Measurements from ENCODE around the gene ZFAND2A.
"Not testable (repeated sequence)": the region's sequence is repeated elsewhere in the genome, so short reads cannot be mapped to it uniquely, and the experiment has no call there.

ZFAND2A gene

DNA sequence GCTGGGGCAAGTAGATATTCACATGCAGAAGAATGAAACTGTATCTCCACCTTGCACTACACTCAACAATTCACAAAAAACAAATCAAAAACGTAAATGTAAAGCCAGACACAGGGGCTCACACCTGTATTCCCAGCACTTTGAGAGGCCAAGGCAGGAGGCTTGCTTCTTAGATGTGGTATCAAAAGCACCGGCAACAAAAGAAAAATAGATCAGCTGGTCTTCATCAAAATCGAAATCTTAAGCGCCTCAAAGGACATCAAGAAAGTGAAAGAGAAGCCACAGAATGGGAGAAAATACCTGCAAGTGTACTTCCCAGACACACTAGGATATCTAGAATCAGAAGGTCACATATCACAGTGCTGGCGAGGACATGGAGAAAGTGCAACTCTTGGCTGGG is 40.8 kb downstream of the ZFAND2A start:
- Histone ChIP-seq H3K4me3 (ENCODE audit: low read depth, low read length) (no peak overlapping the region), H3K9me3 (ENCODE audit: control insufficient read depth, low read length) (no peaks in the 10 kb centered on the region), H3K79me2 (peaks cover 27% of the 10 kb centered on the region), H3K4me2 (ENCODE audit: low read length) (no peak overlapping the region), H3K36me3 (ENCODE audit: control insufficient read depth, insufficient read depth, low read length) (no peaks in the 10 kb centered on the region), H3K27ac (no peak overlapping the region), H3K27me3 (ENCODE audit: control insufficient read depth, insufficient read depth, low read length) (no peaks in the 10 kb centered on the region), H3K4me1 (no peaks in the 10 kb centered on the region), H3K9ac (no peak overlapping the region), H2AFZ (no peak overlapping the region)
- TF ChIP-seq, protein P1, sequence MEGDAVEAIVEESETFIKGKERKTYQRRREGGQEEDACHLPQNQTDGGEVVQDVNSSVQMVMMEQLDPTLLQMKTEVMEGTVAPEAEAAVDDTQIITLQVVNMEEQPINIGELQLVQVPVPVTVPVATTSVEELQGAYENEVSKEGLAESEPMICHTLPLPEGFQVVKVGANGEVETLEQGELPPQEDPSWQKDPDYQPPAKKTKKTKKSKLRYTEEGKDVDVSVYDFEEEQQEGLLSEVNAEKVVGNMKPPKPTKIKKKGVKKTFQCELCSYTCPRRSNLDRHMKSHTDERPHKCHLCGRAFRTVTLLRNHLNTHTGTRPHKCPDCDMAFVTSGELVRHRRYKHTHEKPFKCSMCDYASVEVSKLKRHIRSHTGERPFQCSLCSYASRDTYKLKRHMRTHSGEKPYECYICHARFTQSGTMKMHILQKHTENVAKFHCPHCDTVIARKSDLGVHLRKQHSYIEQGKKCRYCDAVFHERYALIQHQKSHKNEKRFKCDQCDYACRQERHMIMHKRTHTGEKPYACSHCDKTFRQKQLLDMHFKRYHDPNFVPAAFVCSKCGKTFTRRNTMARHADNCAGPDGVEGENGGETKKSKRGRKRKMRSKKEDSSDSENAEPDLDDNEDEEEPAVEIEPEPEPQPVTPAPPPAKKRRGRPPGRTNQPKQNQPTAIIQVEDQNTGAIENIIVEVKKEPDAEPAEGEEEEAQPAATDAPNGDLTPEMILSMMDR (IDR thresholded peaks at IDR 0.05), result no peak

DNA sequence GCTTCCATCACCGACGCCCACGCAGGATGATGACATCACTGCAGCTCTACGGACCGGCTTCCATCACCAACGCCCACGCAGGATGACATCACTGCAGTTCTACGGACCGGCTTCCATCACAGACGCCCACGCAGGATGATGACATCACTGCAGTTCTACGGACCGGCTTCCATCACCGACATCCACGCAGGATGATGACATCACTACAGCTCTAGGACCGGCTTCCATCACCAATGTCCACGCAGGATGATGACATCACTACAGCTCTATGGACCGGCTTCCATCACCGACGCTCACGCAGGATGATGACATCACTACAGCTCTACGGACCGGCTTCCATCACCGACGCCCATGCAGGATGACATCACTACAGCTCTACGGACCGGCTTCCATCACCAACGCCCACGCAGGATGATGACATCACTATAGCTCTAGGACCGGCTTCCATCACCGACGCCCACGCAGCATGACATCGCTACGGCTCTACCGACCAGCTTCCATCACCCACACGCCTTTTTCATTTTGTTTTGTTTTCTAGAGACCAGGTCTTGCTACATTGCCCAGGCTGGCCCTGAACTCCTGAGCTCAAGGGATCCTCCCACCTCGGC is 42.6 kb downstream of the ZFAND2A start:
- Histone ChIP-seq H3K4me3 (ENCODE audit: low read depth, low read length) (no peak overlapping the region), H3K9ac (no peak overlapping the region), H3K4me1 (no peaks in the 10 kb centered on the region), H3K9me3 (ENCODE audit: control insufficient read depth, low read length) (no peaks in the 10 kb centered on the region), H3K4me2 (ENCODE audit: low read length) (no peak overlapping the region), H2AFZ (no peak overlapping the region), H3K27me3 (ENCODE audit: control insufficient read depth, insufficient read depth, low read length) (no peaks in the 10 kb centered on the region), H3K27ac (no peak overlapping the region), H3K36me3 (ENCODE audit: control insufficient read depth, insufficient read depth, low read length) (no peaks in the 10 kb centered on the region), H3K79me2 (peaks cover 16% of the 10 kb centered on the region)
- TF ChIP-seq, protein P1 (IDR thresholded peaks at IDR 0.05), result no peak

DNA sequence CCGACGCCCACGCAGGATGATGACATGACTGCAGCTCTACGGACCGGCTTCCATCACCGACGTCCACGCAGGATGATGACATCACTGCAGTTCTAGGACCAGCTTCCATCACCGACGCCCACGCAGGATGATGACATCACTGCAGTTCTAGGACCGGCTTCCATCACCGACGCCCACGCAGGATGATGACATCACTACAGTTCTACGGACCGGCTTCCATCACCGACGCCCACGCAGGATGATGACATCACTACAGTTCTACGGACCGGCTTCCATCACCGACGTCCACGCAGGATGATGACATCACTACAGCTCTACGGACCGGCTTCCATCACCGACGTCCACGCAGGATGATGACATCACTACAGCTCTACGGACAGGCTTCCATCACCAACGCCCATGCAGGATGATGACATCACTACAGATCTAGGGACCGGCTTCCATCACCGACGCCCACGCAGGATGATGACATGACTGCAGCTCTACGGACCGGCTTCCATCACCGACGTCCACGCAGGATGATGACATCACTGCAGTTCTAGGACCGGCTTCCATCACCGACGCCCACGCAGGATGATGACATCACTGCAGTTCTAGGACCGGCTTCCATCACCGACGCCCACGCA is 43.5 kb downstream of the ZFAND2A start:
- not testable (repeated sequence) for H3K27ac ChIP-seq; H3K9me3 ChIP-seq (ENCODE audit: control insufficient read depth, low read length); H3K27me3 ChIP-seq (ENCODE audit: control insufficient read depth, insufficient read depth, low read length); H2AFZ ChIP-seq; H3K36me3 ChIP-seq (ENCODE audit: control insufficient read depth, insufficient read depth, low read length); H3K4me1 ChIP-seq; H3K9ac ChIP-seq; H3K4me3 ChIP-seq (ENCODE audit: low read depth, low read length); H3K4me2 ChIP-seq (ENCODE audit: low read length)
- H3K79me2 ChIP-seq, result peaks cover 16% of the 10 kb centered on the region

DNA sequence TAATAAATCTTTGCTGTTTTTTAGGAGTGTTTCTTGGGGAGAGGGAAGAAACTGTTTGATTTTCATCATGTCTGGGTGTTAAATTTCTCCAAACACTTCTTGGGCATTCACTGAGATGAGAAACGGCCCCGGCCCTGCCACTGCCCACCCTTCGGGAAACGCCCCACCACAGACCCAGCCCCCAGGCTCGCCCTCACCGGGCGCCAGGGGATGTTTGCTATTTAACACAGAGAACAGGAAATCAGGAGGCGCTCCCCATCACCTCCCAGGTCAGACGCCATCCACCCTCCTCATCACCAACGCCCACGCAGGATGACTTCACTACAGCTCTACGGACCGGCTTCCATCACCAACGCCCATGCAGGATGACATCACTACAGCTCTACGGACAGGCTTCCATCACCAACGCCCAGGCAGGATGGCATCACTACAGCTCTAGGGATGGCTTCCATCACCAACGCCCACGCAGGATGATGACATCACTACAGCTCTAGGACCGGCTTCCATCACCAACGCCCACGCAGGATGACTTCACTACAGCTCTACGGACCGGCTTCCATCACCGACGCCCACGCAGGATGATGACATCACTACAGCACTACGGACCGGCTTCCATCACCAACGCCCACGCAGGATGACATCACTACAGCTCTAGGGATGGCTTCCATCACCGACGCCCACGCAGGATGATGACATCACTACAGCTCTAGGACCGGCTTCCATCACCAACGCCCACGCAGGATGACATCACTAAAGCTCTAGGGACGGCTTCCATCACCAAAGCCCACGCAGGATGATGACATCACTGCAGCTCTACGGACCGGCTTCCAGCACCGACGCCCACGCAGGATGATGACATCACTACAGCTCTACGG is 44.6 kb downstream of the ZFAND2A start:
- H3K27me3 ChIP-seq (ENCODE audit: control insufficient read depth, insufficient read depth, low read length); H3K9ac ChIP-seq; H2AFZ ChIP-seq; H3K4me3 ChIP-seq (ENCODE audit: low read depth, low read length); H3K9me3 ChIP-seq (ENCODE audit: control insufficient read depth, low read length); H3K27ac ChIP-seq; H3K4me1 ChIP-seq; H3K36me3 ChIP-seq (ENCODE audit: control insufficient read depth, insufficient read depth, low read length); H3K4me2 ChIP-seq (ENCODE audit: low read length): not testable (repeated sequence)
- peaks cover 17% of the 10 kb centered on the region for H3K79me2 ChIP-seq

DNA sequence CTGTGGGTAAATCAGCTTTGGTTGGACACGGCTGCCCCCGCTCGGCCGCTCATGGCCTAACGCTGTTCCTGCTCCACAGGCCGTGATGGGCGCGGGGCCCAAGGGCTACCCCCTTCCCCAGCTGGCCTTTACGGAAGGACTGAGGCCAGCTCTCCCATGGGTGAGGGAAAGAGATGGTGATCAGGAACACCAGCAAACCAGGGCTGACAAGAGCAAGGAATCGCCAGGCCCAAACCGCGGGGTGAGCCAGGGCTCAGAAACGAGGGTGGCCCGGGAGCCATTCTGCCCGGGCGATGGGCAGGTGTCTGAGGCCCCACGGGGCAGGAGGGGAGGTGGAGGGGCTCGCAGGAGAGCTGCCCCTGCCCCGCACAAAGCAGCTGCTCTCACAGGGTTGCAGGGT is 45.5 kb downstream of the ZFAND2A start:
- H3K27ac ChIP-seq, result no peak overlapping the region
- H3K9ac ChIP-seq, result no peak overlapping the region
- H3K36me3 ChIP-seq (ENCODE audit: control insufficient read depth, insufficient read depth, low read length), result no peaks in the 10 kb centered on the region
- H2AFZ ChIP-seq, result no peak overlapping the region
- no peaks in the 10 kb centered on the region for H3K4me1 ChIP-seq
- H3K79me2 ChIP-seq, result peaks cover 26% of the 10 kb centered on the region
- no peaks in the 10 kb centered on the region for H3K9me3 ChIP-seq (ENCODE audit: control insufficient read depth, low read length)
- no peak overlapping the region for H3K4me2 ChIP-seq (ENCODE audit: low read length)
- no peak overlapping the region for H3K4me3 ChIP-seq (ENCODE audit: low read depth, low read length)
- TF ChIP-seq, protein P1 (IDR thresholded peaks at IDR 0.05), result no peak
- no peaks in the 10 kb centered on the region for H3K27me3 ChIP-seq (ENCODE audit: control insufficient read depth, insufficient read depth, low read length)

All from parathyroid adenoma (tissue), 2 donors.